Erythroblast (primary cell): Measurements from ENCODE around the gene INTS7.

Source experiments
- GATA1 ChIP-seq: IDR thresholded peaks from 2 replicates; pipeline ENCODE4 v1.6.1; 2011; ENCODE audit warnings: low read depth, mild to moderate bottlenecking, control low read depth, low read length, moderate library complexity
- POLR2A ChIP-seq: IDR thresholded peaks from 2 replicates; pipeline ENCODE4 v1.6.1; 2011; ENCODE audit warnings: mild to moderate bottlenecking, low read length

DNA sequence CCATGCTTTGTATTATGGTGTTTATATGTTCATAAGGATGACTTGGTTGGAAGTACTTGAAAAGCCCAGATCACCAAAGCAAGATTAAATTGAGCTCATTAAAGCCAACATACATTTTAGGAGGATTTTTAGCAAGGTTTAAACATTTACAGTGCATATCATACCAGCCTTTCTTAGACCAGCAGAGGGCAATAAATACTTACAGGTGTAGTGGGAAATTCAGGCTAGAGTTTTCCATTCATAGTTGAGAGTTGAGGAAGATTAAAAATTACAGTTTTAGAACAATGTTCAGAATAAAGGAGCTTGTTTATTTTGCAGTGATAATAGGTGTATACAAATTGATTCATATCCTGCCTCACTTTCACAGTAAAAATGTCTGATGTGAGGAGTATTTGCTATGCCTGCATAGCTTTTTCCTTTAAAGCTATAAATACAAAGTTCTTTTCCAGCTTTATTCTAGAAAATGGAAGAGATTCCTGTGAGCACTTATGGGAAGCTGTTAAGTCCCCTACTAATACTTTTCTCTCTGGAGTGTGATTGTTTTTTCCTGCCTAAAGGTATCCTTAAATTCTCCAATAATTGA is 35.5 kb upstream of the INTS7 start:
- TF ChIP-seq POLR2A (no peak), GATA1 (no peak)
